GM21390 (cell line): ENCODE results near the gene GBA3.

Experiments used
- ATAC-seq: cut with Tn5 transposase; IDR thresholded peaks from one replicate; pipeline ENCODE4 v1.9.1; 2021; ENCODE audit not compliant: unreplicated experiment

GBA3 gene

DNA sequence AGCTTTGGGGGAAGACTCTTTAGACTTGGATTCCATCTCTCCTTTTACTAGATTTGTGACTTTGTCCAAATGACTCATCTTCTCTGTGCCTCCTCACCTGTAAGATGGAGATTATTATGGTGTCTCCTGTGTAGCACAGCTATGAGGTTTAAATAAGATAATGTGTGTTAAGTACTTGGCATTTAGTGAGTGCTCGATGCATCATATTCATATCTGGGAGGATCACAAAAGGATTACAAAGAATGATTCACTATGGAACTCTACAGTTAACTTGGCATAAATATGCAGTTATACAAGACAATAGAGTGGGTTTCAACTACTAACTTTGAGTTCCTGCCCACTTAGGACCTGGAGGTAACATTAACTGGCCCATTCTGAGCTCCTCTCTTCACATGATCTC is 2.3 kb downstream of the GBA3 start:
- no peak for ATAC-seq

- ATAC-seq, result no peak
Measured at GRCh38 chr4:22695917-22696316, 3.2 kb downstream of the GBA3 start.

GRCh38 chr4:22703912-22704311 is 11.2 kb downstream of the GBA3 start:
- ATAC-seq, result no peak

- ATAC-seq, result peak; percentile 86
Measured at GRCh38 chr4:22707390-22707789, 14.7 kb downstream of the GBA3 start.

- no peak for ATAC-seq
Measured at GRCh38 chr4:22708961-22709360, 16.2 kb downstream of the GBA3 start.

GRCh38 chr4:22712105-22712504 is 19.4 kb downstream of the GBA3 start:
- no peak for ATAC-seq

GRCh38 chr4:22712529-22712928 is 19.8 kb downstream of the GBA3 start:
- no peak for ATAC-seq

DNA sequence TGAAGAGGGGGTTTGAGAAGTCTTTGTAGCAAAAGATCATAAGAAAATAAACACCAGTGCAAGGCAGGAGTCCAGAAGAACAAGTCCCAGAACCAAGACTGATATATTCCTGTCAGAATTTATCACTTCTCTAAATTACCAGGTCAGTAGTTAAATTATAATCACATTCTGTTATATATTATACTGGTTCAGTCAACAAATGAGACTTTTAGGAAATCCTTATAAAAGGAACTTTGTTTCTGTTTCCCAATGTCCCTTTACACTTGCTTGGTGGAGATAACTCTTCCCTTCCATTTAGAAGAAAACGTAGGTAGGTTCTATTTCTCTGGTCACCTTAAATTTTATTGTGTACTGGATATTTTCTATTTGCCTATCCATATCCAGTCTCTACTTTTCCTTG is 21.1 kb downstream of the GBA3 start:
- ATAC-seq, result no peak

GRCh38 chr4:22719218-22719617 is 26.5 kb downstream of the GBA3 start:
- ATAC-seq, result no peak

DNA sequence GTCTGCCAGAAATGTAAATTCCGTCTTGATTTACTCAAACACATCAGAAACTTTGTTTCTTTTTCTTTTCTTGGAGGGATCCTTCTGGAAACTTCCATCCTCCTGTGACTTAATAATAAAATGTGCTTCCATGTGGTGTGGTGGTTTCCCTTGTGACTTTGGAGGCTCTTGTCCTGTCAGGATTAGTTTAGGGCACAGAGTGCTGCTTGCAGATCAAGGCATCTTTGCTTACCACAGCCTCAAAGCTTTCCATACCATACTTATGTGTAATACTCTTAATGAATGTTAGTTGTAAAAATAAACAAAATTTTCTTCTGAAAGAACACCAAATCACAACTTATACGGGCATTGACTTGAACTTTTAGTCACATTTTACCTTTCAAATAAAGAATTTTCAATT is 27.4 kb downstream of the GBA3 start:
- no peak for ATAC-seq

GRCh38 chr4:22721204-22721603 is 28.5 kb downstream of the GBA3 start:
- ATAC-seq, result no peak

GRCh38 chr4:22730021-22730420 is 37.3 kb downstream of the GBA3 start:
- no peak for ATAC-seq

- ATAC-seq, result no peak
Measured at GRCh38 chr4:22733816-22734215, 41.1 kb downstream of the GBA3 start.

DNA sequence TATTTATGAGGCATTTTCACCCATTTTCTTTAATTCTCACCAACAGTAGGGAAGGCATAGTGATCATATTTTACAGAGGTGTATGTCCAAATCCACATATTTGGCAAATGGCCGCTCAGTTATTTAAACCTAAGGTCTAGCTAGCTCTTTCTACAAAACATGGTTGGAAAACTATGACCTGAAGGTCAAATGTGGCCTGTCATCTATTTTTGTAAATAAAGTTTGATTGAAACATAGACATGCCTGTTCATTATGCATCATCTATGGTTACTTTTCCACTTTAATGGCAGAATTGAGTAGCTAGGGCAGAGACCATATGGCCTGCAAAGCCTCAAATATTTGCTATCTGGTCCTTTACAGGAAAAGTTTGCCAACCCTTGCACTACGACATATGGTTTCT is 44.2 kb downstream of the GBA3 start:
- no peak for ATAC-seq

DNA sequence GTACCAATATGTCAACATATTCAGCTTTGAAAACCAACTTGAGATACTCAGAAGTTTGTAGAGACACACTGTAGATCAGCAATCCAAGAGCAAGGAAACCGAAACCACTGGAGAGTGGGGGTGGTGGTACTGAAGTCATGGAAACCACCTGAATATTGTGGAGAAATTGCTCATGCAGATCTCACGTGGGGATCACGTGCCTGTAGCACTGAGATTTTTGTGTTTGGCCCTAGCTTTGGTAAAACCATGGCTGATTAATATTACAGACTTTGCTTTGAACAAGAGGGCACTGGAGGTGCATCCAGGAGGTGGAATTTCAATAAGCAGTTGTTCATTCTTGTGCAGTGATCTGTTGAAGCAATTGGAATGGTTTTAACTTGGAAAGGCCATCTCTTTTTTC is 47.2 kb downstream of the GBA3 start:
- ATAC-seq, result no peak

- ATAC-seq, result no peak
Measured at GRCh38 chr4:22741744-22742143, 49.0 kb downstream of the GBA3 start.

DNA sequence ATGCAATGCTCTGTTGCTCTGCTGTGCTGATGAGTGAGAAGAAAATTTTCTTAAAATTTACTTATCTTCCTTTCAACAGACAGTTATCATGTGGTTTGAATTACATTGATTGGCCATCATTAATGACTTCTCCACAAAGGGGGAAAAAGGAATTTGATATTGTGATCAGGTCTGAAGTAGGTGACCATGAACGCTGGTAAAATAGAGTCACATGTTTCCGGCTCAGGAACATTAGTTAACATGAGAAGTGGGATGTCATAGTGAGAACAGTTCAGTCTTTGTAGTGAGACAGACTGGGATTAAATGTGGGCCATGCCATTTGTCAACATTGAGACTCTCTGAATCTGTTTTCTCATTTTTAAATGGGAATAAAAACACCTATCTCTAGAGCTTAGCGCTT is 50.6 kb downstream of the GBA3 start:
- ATAC-seq, result no peak

GRCh38 chr4:22744478-22745062 is 51.8 kb downstream of the GBA3 start:
- ATAC-seq, result peak; percentile 57

DNA sequence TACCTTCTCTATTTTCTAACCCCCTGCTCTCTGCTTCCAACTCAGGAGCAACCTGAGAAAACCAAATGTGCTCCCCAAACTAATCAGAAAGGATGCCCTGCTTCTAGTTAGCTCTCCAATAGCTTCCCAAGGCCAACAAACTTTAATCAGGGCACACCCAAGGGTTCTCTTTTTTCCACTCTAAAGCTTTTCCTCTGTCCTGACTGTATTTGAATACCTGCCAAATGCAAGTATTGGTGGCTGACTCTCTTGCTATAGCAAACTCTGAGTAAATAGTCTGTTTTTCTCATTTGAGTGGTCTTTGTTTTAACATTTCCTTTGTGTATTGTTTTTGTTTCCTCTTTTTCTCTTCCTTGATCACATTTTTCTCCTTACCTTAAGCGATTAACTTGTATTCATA is 52.5 kb downstream of the GBA3 start:
- peak; percentile 17 for ATAC-seq

- no peak for ATAC-seq
Measured at GRCh38 chr4:22754116-22754515, 61.4 kb downstream of the GBA3 start.

DNA sequence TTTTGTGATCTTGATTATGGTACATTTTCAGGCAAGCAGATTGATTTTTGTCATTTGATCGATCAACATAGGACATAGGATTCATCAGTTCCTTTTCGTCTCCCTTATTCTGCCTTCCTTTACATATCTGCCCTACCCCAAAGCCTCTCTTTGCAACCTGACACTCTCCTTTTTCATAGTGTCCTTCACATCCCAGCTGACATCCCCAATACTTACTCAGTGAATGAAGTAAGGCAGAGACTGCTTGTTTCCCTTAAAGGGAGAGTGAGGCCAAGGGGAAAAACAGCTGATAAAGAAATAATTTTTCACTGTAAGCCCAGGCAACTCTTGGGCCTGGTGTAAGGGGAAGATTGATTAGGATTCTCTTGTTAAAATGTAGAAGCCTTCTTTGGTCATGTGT is 69.8 kb downstream of the GBA3 start:
- no peak for ATAC-seq

DNA sequence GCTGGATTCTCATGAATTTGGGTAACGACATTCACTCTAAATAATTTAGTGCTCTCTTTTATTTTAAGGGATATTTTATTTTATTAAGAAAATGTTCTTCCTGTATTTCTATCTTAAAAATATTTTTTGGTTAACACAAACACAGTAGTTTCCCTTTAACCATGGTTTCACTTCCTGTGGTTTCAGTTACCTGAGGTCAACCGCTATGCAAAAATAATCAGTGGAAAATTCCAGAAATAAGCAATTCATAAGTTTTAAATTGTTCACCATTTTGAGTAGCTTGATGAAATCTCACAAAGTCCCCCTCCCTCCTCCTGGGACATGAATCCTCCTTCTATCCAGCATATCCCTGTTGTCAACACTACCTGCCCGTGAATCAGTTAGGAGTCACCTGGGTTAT is 71.4 kb downstream of the GBA3 start:
- peak; percentile 70 for ATAC-seq

DNA sequence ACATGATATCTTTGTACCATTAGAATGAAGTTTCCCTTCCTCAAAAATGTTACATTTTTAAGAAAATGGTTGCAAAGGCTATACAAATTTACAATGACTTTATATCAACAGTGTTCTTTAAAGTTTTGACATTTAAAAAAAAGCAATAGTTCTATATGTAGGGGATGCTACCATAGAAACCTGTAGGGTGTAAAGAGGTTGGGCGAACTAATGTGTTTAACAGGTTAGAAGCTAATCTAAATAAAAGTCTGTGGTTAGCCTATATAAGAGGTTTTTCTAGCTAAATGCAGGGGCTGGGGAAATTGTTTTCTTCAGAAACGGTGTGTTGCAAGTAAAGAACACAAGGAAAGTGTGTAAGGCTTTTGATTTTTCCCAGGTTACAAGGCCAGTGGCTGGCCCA is 73.3 kb downstream of the GBA3 start:
- no peak for ATAC-seq
